Measurements from ENCODE around the gene ZCCHC8. TPM values are rescaled to one million over a fixed set of nuclear protein-coding genes. Genes with fewer than 3 reads are reported as not detected.
"Not testable (repeated sequence)": the region's sequence is repeated elsewhere in the genome, so short reads cannot be mapped to it uniquely, and the experiment has no call there.

ZCCHC8 gene
- polyA plus RNA-seq, 1 donor from 2014 or later: 38.3 TPM

DNA sequence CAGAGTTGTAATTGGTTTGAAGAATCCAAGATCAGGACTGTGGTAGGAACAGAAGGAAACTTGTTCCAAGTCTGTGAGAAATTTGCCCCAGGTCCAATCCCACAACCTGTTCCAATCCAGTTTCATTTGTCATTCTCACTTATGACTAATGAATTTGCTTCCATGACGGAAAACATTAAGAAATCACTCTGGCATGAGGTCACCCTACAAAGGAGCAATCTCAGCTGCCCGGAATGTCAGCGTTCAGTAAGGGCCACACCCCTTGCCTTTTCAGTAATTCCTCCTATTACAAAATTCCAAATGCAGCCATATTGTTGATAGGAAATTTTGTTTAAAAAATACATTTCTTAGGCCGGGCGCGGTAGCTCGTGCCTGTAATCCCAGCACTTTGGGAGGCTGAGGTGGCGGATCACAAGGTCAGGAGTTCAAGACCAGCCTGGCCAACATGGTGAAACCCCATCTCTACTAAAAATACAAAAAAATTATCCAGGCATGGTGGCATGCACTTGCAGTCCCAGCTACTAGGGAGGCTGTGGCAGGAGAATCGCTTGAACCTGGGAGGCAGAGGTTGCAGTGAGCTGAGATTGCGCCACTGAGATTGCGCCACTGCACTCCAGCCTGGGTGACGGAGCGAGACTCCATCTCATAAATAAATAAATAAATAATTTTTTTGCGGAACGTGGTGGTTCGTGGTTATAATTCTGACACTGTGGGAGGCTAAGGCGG lies 36.3 kb downstream of the ZCCHC8 start:
- not testable (repeated sequence) for H3K9me2 ChIP-seq (ENCODE audit: insufficient read depth, low read length); H3F3A ChIP-seq (ENCODE audit: insufficient read depth, low read length, poor library complexity, severe bottlenecking); H3K4me2 ChIP-seq (ENCODE audit: low read length); H3K9ac ChIP-seq (ENCODE audit: low read length); H3K27ac ChIP-seq (ENCODE audit: low read length); H3K27me3 ChIP-seq (ENCODE audit: insufficient read depth, low read depth, low read length); H3K36me3 ChIP-seq (ENCODE audit: insufficient read depth, low read length); H4K20me1 ChIP-seq (ENCODE audit: insufficient read depth); H3K4me3 ChIP-seq (ENCODE audit: low read length); H3K9me3 ChIP-seq (ENCODE audit: low read length); H2AFZ ChIP-seq (ENCODE audit: low read depth, low read length); H3K79me2 ChIP-seq (replicated peaks; ENCODE audit: insufficient read depth, low read length)

DNA sequence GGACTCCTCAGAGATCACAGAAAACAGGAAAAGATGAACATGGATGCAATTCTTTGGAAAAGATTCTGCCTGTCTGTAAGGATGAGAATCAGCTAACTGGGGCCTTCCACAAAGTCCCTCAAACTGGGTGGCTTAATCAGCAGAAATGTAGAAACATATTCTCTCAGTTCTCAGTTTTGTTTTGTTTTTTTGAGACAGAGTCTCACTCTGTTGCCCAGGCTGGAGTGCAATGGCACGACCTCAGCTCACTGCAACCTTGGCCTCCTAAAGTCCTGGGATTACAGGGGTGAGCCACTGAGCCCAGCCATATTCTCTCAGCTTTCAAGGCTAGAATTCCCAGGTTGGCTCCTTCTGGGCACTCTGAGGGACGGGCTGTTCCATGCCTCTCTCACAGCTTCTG lies 40.1 kb downstream of the ZCCHC8 start:
- TF ChIP-seq SMC3 (conservative IDR thresholded peaks at IDR 0.05; ENCODE audit: poor library complexity) (no peak), RAD21 (conservative IDR thresholded peaks at IDR 0.05) (no peak), MXI1 (conservative IDR thresholded peaks at IDR 0.05; ENCODE audit: poor library complexity, severe bottlenecking) (no peak), TAF1 (IDR thresholded peaks at IDR 0.05; ENCODE audit: low read depth) (no peak), POLR2AphosphoS5 (IDR thresholded peaks at IDR 0.05) (no peak), EZH2 (IDR thresholded peaks at IDR 0.05; ENCODE audit: borderline replicate concordance, insufficient read depth, low read length, poor library complexity, severe bottlenecking) (no peak), EP300 (conservative IDR thresholded peaks at IDR 0.05; ENCODE audit: poor library complexity, severe bottlenecking) (no peak)
- TF ChIP-seq, protein P1, sequence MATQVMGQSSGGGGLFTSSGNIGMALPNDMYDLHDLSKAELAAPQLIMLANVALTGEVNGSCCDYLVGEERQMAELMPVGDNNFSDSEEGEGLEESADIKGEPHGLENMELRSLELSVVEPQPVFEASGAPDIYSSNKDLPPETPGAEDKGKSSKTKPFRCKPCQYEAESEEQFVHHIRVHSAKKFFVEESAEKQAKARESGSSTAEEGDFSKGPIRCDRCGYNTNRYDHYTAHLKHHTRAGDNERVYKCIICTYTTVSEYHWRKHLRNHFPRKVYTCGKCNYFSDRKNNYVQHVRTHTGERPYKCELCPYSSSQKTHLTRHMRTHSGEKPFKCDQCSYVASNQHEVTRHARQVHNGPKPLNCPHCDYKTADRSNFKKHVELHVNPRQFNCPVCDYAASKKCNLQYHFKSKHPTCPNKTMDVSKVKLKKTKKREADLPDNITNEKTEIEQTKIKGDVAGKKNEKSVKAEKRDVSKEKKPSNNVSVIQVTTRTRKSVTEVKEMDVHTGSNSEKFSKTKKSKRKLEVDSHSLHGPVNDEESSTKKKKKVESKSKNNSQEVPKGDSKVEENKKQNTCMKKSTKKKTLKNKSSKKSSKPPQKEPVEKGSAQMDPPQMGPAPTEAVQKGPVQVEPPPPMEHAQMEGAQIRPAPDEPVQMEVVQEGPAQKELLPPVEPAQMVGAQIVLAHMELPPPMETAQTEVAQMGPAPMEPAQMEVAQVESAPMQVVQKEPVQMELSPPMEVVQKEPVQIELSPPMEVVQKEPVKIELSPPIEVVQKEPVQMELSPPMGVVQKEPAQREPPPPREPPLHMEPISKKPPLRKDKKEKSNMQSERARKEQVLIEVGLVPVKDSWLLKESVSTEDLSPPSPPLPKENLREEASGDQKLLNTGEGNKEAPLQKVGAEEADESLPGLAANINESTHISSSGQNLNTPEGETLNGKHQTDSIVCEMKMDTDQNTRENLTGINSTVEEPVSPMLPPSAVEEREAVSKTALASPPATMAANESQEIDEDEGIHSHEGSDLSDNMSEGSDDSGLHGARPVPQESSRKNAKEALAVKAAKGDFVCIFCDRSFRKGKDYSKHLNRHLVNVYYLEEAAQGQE (IDR thresholded peaks at IDR 0.05; ENCODE audit: borderline replicate concordance): no peak
- TF ChIP-seq, protein P2, sequence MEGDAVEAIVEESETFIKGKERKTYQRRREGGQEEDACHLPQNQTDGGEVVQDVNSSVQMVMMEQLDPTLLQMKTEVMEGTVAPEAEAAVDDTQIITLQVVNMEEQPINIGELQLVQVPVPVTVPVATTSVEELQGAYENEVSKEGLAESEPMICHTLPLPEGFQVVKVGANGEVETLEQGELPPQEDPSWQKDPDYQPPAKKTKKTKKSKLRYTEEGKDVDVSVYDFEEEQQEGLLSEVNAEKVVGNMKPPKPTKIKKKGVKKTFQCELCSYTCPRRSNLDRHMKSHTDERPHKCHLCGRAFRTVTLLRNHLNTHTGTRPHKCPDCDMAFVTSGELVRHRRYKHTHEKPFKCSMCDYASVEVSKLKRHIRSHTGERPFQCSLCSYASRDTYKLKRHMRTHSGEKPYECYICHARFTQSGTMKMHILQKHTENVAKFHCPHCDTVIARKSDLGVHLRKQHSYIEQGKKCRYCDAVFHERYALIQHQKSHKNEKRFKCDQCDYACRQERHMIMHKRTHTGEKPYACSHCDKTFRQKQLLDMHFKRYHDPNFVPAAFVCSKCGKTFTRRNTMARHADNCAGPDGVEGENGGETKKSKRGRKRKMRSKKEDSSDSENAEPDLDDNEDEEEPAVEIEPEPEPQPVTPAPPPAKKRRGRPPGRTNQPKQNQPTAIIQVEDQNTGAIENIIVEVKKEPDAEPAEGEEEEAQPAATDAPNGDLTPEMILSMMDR (IDR thresholded peaks at IDR 0.05; ENCODE audit: poor library complexity, severe bottlenecking): no peak
- H3K36me3 ChIP-seq (ENCODE audit: insufficient read depth, low read length): no peaks in the 10 kb centered on the region
- no peaks in the 10 kb centered on the region for H3K9me2 ChIP-seq (ENCODE audit: insufficient read depth, low read length)
- no peaks in the 10 kb centered on the region for H3K79me2 ChIP-seq (replicated peaks; ENCODE audit: insufficient read depth, low read length)
- H3K9ac ChIP-seq (ENCODE audit: low read length): no peak overlapping the region
- no peaks in the 10 kb centered on the region for H3F3A ChIP-seq (ENCODE audit: insufficient read depth, low read length, poor library complexity, severe bottlenecking)
- no peak overlapping the region for H3K4me2 ChIP-seq (ENCODE audit: low read length)
- H4K20me1 ChIP-seq (ENCODE audit: insufficient read depth): no peaks in the 10 kb centered on the region
- no peaks in the 10 kb centered on the region for H3K27me3 ChIP-seq (ENCODE audit: insufficient read depth, low read depth, low read length)
- no peak overlapping the region for H3K27ac ChIP-seq (ENCODE audit: low read length)
- H3K4me3 ChIP-seq (ENCODE audit: low read length): no peak overlapping the region
- no peaks in the 10 kb centered on the region for H3K9me3 ChIP-seq (ENCODE audit: low read length)
- H2AFZ ChIP-seq (ENCODE audit: low read depth, low read length): no peak overlapping the region
